Ovary (tissue), 3 donors: ENCODE data around the gene MSTO1.
"Not testable (repeated sequence)": the region's sequence is repeated elsewhere in the genome, so short reads cannot be mapped to it uniquely, and the experiment has no call there.

Source experiments
- CTCF ChIP-seq, 3 donors: fragments of 450-650 bp in 2 of 3; fragments of 200-600 bp in 1 of 3; IDR thresholded peaks; one replicate each; pipeline versions ENCODE4 v1.5.1 to v1.8.0; 2016 to 2022; ENCODE audit warnings: antibody characterized with exemption in 3 of 3, mild to moderate bottlenecking in 1 of 3
- EP300 ChIP-seq: sonication (generic); formaldehyde crosslinking; IDR thresholded peaks from one replicate; pipeline ENCODE4 v1.6.1; 2017; ENCODE audit warnings: antibody characterized with exemption
- POLR2A ChIP-seq: fragments of 450-650 bp; IDR thresholded peaks from one replicate; pipeline ENCODE4 v1.6.1; 2017; ENCODE audit warnings: antibody characterized with exemption, mild to moderate bottlenecking, moderate library complexity
- donor health status: DM: no; HTN: no; CAD: no.

GRCh38 chr1:155563377-155564022 is 46.5 kb upstream of the MSTO1 start:
- not testable (repeated sequence) for TF ChIP-seq CTCF (IDR thresholded peaks at IDR 0.05); EP300; POLR2A
